ENCODE measurements around the gene FMOD.

Gene FMOD

GRCh38 chr1:203380420-203381150, 29.7 kb upstream of the FMOD start:
- Histone ChIP-seq H3K4me1 (ENCODE audit: control extremely low read depth in 1 of 4, control insufficient read depth in 4 of 4, insufficient read depth in 4 of 4, low read length in 3 of 4) (no peaks in the 10 kb centered on the region), H3K27me3 (replicated peaks in 2 of 5; ENCODE audit: control insufficient read depth in 4 of 5, insufficient read depth in 5 of 5, low read length in 4 of 5) (peaks cover 0 to 7% (median 0%) of the 10 kb centered on the region in 5 experiments), H3K4me3 (ENCODE audit: control insufficient read depth in 1 of 7, extremely low read depth in 1 of 7, insufficient read depth in 4 of 7, low read depth in 2 of 7, low read length in 6 of 7) (no peak overlapping the region), H3K36me3 (ENCODE audit: control insufficient read depth in 4 of 4, insufficient read depth in 4 of 4, low read length in 3 of 4) (no peaks in the 10 kb centered on the region), H3K27ac (ENCODE audit: insufficient read depth in 1 of 2, low read depth in 1 of 2, low read length in 2 of 2, poor library complexity in 1 of 2, severe bottlenecking in 2 of 2) (no peak overlapping the region), H3K9me3 (ENCODE audit: control extremely low read depth in 1 of 5, control insufficient read depth in 4 of 5, insufficient read depth in 2 of 5, low read depth in 1 of 5, low read length in 4 of 5) (peaks cover 0 to 2% (median 0%) of the 10 kb centered on the region in 5 experiments)
- ChIA-PET POLR2A (interaction anchor here (0.6 kb wide), 1 partner anchor 513 kb away, joined by 3 read pairs; no protein-coding TSS in a partner anchor), CTCF (interaction anchor here (0.7 kb wide), 1 partner anchor 281 kb away, joined by 5 read pairs; no protein-coding TSS in a partner anchor)
- no peak for DNase-seq
- WGBS (ENCODE audit: insufficient coverage) = 94% methylated on average over 2 of the region's 4 CpGs

- no peak overlapping the region for H3K4me3 ChIP-seq (ENCODE audit: control insufficient read depth in 1 of 7, extremely low read depth in 1 of 7, insufficient read depth in 4 of 7, low read depth in 2 of 7, low read length in 6 of 7)
- no peaks in the 10 kb centered on the region for H3K4me1 ChIP-seq (ENCODE audit: control extremely low read depth in 1 of 4, control insufficient read depth in 4 of 4, insufficient read depth in 4 of 4, low read length in 3 of 4)
- H3K27ac ChIP-seq (ENCODE audit: insufficient read depth in 1 of 2, low read depth in 1 of 2, low read length in 2 of 2, poor library complexity in 1 of 2, severe bottlenecking in 2 of 2) = no peak overlapping the region
- H3K27me3 ChIP-seq (replicated peaks in 2 of 5; ENCODE audit: control insufficient read depth in 4 of 5, insufficient read depth in 5 of 5, low read length in 4 of 5) = peaks cover 0 to 7% (median 0%) of the 10 kb centered on the region in 5 experiments
- DNase-seq = no peak
- CTCF ChIA-PET = interaction anchor here (1.3 kb wide), 1 partner anchor 40 kb away, joined by 3 read pairs; no protein-coding TSS in a partner anchor
- POLR2A ChIA-PET = no interaction called here
- 100% methylated on average over 1 of the region's 1 CpG for WGBS (ENCODE audit: insufficient coverage)
- peaks cover 0 to 2% (median 0%) of the 10 kb centered on the region in 5 experiments for H3K9me3 ChIP-seq (ENCODE audit: control extremely low read depth in 1 of 5, control insufficient read depth in 4 of 5, insufficient read depth in 2 of 5, low read depth in 1 of 5, low read length in 4 of 5)
- no peaks in the 10 kb centered on the region for H3K36me3 ChIP-seq (ENCODE audit: control insufficient read depth in 4 of 4, insufficient read depth in 4 of 4, low read length in 3 of 4)
These were observed 28.9 kb upstream of the FMOD start for GRCh38 chr1:203379825-203380224.

- 87% methylated on average over 7 of the region's 8 CpGs for WGBS (ENCODE audit: insufficient coverage)
- no peak for DNase-seq
- Histone ChIP-seq H3K36me3 (ENCODE audit: control insufficient read depth in 4 of 4, insufficient read depth in 4 of 4, low read length in 3 of 4) (no peaks in the 10 kb centered on the region), H3K4me3 (ENCODE audit: control insufficient read depth in 1 of 7, extremely low read depth in 1 of 7, insufficient read depth in 4 of 7, low read depth in 2 of 7, low read length in 6 of 7) (no peak overlapping the region), H3K27ac (ENCODE audit: insufficient read depth in 1 of 2, low read depth in 1 of 2, low read length in 2 of 2, poor library complexity in 1 of 2, severe bottlenecking in 2 of 2) (no peak overlapping the region), H3K9me3 (ENCODE audit: control extremely low read depth in 1 of 5, control insufficient read depth in 4 of 5, insufficient read depth in 2 of 5, low read depth in 1 of 5, low read length in 4 of 5) (peaks cover 0 to 2% (median 0%) of the 10 kb centered on the region in 5 experiments), H3K27me3 (replicated peaks in 2 of 5; ENCODE audit: control insufficient read depth in 4 of 5, insufficient read depth in 5 of 5, low read length in 4 of 5) (peaks cover 0 to 5% (median 0%) of the 10 kb centered on the region in 5 experiments), H3K4me1 (ENCODE audit: control extremely low read depth in 1 of 4, control insufficient read depth in 4 of 4, insufficient read depth in 4 of 4, low read length in 3 of 4) (no peaks in the 10 kb centered on the region)
- CTCF ChIA-PET = interaction anchor here (1.3 kb wide), 1 partner anchor 39 kb away, joined by 3 read pairs; no protein-coding TSS in a partner anchor
- POLR2A ChIA-PET = no interaction called here
These were observed 27.8 kb upstream of the FMOD start for GRCh38 chr1:203378556-203379245.

- Histone ChIP-seq H3K4me1 (ENCODE audit: control extremely low read depth in 1 of 4, control insufficient read depth in 4 of 4, insufficient read depth in 4 of 4, low read length in 3 of 4) (no peaks in the 10 kb centered on the region), H3K9me3 (ENCODE audit: control extremely low read depth in 1 of 5, control insufficient read depth in 4 of 5, insufficient read depth in 2 of 5, low read depth in 1 of 5, low read length in 4 of 5) (peaks cover 0 to 2% (median 0%) of the 10 kb centered on the region in 5 experiments), H3K4me3 (ENCODE audit: control insufficient read depth in 1 of 7, extremely low read depth in 1 of 7, insufficient read depth in 4 of 7, low read depth in 2 of 7, low read length in 6 of 7) (no peak overlapping the region), H3K36me3 (ENCODE audit: control insufficient read depth in 4 of 4, insufficient read depth in 4 of 4, low read length in 3 of 4) (no peaks in the 10 kb centered on the region), H3K27ac (ENCODE audit: insufficient read depth in 1 of 2, low read depth in 1 of 2, low read length in 2 of 2, poor library complexity in 1 of 2, severe bottlenecking in 2 of 2) (no peak overlapping the region), H3K27me3 (replicated peaks in 2 of 5; ENCODE audit: control insufficient read depth in 4 of 5, insufficient read depth in 5 of 5, low read length in 4 of 5) (peaks cover 0 to 7% (median 0%) of the 10 kb centered on the region in 5 experiments)
- 78% methylated on average over 1 of the region's 1 CpG for WGBS (ENCODE audit: insufficient coverage)
- ChIA-PET CTCF (interaction anchor here (0.8 to 1.3 kb wide), 2 partner anchors 38 to 106 kb away, joined by 3 to 4 read pairs; no protein-coding TSS in a partner anchor), POLR2A (no interaction called here)
- DNase-seq = no peak
These were observed 23.1 kb upstream of the FMOD start for GRCh38 chr1:203373991-203374390.

GRCh38 chr1:203373002-203373401, 22.1 kb upstream of the FMOD start:
- peaks cover 0 to 2% (median 0%) of the 10 kb centered on the region in 5 experiments for H3K9me3 ChIP-seq (ENCODE audit: control extremely low read depth in 1 of 5, control insufficient read depth in 4 of 5, insufficient read depth in 2 of 5, low read depth in 1 of 5, low read length in 4 of 5)
- no peak for DNase-seq
- no CpG with 5 or more reads among the region's 2 CpGs for WGBS (ENCODE audit: insufficient coverage)
- H3K4me3 ChIP-seq (ENCODE audit: control insufficient read depth in 1 of 7, extremely low read depth in 1 of 7, insufficient read depth in 4 of 7, low read depth in 2 of 7, low read length in 6 of 7) = no peak overlapping the region
- H3K27me3 ChIP-seq (replicated peaks in 2 of 5; ENCODE audit: control insufficient read depth in 4 of 5, insufficient read depth in 5 of 5, low read length in 4 of 5) = peaks cover 0 to 9% (median 0%) of the 10 kb centered on the region in 5 experiments
- H3K27ac ChIP-seq (ENCODE audit: insufficient read depth in 1 of 2, low read depth in 1 of 2, low read length in 2 of 2, poor library complexity in 1 of 2, severe bottlenecking in 2 of 2) = no peak overlapping the region
- H3K36me3 ChIP-seq (ENCODE audit: control insufficient read depth in 4 of 4, insufficient read depth in 4 of 4, low read length in 3 of 4) = no peaks in the 10 kb centered on the region
- H3K4me1 ChIP-seq (ENCODE audit: control extremely low read depth in 1 of 4, control insufficient read depth in 4 of 4, insufficient read depth in 4 of 4, low read length in 3 of 4) = no peaks in the 10 kb centered on the region
- POLR2A ChIA-PET = no interaction called here
- CTCF ChIA-PET = interaction anchor here (1.3 kb wide), 1 partner anchor 37 kb away, joined by 4 read pairs; no protein-coding TSS in a partner anchor

- ChIA-PET POLR2A (no interaction called here), CTCF (no interaction called here)
- peaks cover 0 to under 1% (median 0%) of the 10 kb centered on the region in 5 experiments for H3K9me3 ChIP-seq (ENCODE audit: control extremely low read depth in 1 of 5, control insufficient read depth in 4 of 5, insufficient read depth in 2 of 5, low read depth in 1 of 5, low read length in 4 of 5)
- no peaks in the 10 kb centered on the region for H3K4me1 ChIP-seq (ENCODE audit: control extremely low read depth in 1 of 4, control insufficient read depth in 4 of 4, insufficient read depth in 4 of 4, low read length in 3 of 4)
- WGBS (ENCODE audit: insufficient coverage) = 100% methylated on average over 3 of the region's 3 CpGs
- no peak for DNase-seq
- no peak overlapping the region for H3K27ac ChIP-seq (ENCODE audit: insufficient read depth in 1 of 2, low read depth in 1 of 2, low read length in 2 of 2, poor library complexity in 1 of 2, severe bottlenecking in 2 of 2)
- peaks cover 0 to 9% (median 0%) of the 10 kb centered on the region in 5 experiments for H3K27me3 ChIP-seq (replicated peaks in 2 of 5; ENCODE audit: control insufficient read depth in 4 of 5, insufficient read depth in 5 of 5, low read length in 4 of 5)
- no peaks in the 10 kb centered on the region for H3K36me3 ChIP-seq (ENCODE audit: control insufficient read depth in 4 of 4, insufficient read depth in 4 of 4, low read length in 3 of 4)
- H3K4me3 ChIP-seq (ENCODE audit: control insufficient read depth in 1 of 7, extremely low read depth in 1 of 7, insufficient read depth in 4 of 7, low read depth in 2 of 7, low read length in 6 of 7) = no peak overlapping the region
These were observed 20.4 kb upstream of the FMOD start for GRCh38 chr1:203371288-203371687.

GRCh38 chr1:203369666-203370065, 18.7 kb upstream of the FMOD start:
- Histone ChIP-seq H3K36me3 (ENCODE audit: control insufficient read depth in 4 of 4, insufficient read depth in 4 of 4, low read length in 3 of 4) (no peaks in the 10 kb centered on the region), H3K27ac (ENCODE audit: insufficient read depth in 1 of 2, low read depth in 1 of 2, low read length in 2 of 2, poor library complexity in 1 of 2, severe bottlenecking in 2 of 2) (no peak overlapping the region), H3K4me3 (ENCODE audit: control insufficient read depth in 1 of 7, extremely low read depth in 1 of 7, insufficient read depth in 4 of 7, low read depth in 2 of 7, low read length in 6 of 7) (no peak overlapping the region), H3K9me3 (ENCODE audit: control extremely low read depth in 1 of 5, control insufficient read depth in 4 of 5, insufficient read depth in 2 of 5, low read depth in 1 of 5, low read length in 4 of 5) (no peaks in the 10 kb centered on the region), H3K27me3 (replicated peaks in 2 of 5; ENCODE audit: control insufficient read depth in 4 of 5, insufficient read depth in 5 of 5, low read length in 4 of 5) (peaks cover 0 to 11% (median 3%) of the 10 kb centered on the region in 5 experiments), H3K4me1 (ENCODE audit: control extremely low read depth in 1 of 4, control insufficient read depth in 4 of 4, insufficient read depth in 4 of 4, low read length in 3 of 4) (no peaks in the 10 kb centered on the region)
- POLR2A ChIA-PET = no interaction called here
- no CpG with 5 or more reads among the region's 4 CpGs for WGBS (ENCODE audit: insufficient coverage)
- DNase-seq = no peak
- CTCF ChIA-PET = no interaction called here

Measured in common myeloid progenitor, CD34-positive (primary cell).